Stimulated activated naive CD8-positive, alpha-beta T cell treated with anti-CD3 and anti-CD28 coated beads, Interleukin-15, Interleukin-2, amounts not matched to agents 100 ng/mL and 50 ng/mL, for 24 hours (primary cell): ENCODE measurements around the gene TIMM21.

Experiments used
- H3K27ac Mint-ChIP-seq: one replicate; pipeline ENCODE4 v1.8.0; 2021; ENCODE audit warnings: mild to moderate bottlenecking, mixed read lengths
- H3K27me3 Mint-ChIP-seq: one replicate; pipeline ENCODE4 v1.8.0; 2021; ENCODE audit warnings: mixed read lengths
- H3K36me3 Mint-ChIP-seq: one replicate; pipeline ENCODE4 v1.8.0; 2021; ENCODE audit warnings: low read depth, mixed read lengths
- H3K4me1 Mint-ChIP-seq: one replicate; pipeline ENCODE4 v1.8.0; 2021; ENCODE audit warnings: low read depth, mixed read lengths
- H3K4me3 Mint-ChIP-seq: one replicate; pipeline ENCODE4 v1.8.0; 2021; ENCODE audit warnings: mild to moderate bottlenecking, mixed read lengths
- H3K9me3 Mint-ChIP-seq: one replicate; pipeline ENCODE4 v1.8.0; 2021; ENCODE audit warnings: mixed read lengths

Gene TIMM21

DNA sequence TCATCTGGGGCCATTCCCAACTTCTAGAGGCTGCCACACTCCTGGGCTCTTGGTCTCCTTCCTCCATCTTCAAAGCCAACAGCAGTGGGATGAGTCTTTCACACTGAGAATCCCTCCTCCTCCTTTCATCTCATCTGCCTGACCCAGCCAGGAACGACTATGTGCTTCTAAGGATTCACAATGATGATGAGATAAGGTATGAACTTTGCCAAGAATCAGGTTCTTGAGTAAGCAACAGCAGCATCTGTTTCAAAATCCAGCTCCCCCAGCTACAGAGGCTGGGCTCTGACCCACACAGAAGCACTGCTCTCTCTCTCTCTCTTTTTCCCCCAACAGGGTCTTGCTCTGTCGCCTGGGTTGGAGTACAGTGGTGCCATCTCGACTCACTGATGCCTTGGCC, 46.4 kb downstream of the TIMM21 start:
- Mint-ChIP-seq H3K9me3 (no peaks in the 10 kb centered on the region), H3K36me3 (no peaks in the 10 kb centered on the region), H3K4me3 (no peak overlapping the region), H3K4me1 (no peaks in the 10 kb centered on the region), H3K27ac (no peak overlapping the region), H3K27me3 (peaks cover 21% of the 10 kb centered on the region)

DNA sequence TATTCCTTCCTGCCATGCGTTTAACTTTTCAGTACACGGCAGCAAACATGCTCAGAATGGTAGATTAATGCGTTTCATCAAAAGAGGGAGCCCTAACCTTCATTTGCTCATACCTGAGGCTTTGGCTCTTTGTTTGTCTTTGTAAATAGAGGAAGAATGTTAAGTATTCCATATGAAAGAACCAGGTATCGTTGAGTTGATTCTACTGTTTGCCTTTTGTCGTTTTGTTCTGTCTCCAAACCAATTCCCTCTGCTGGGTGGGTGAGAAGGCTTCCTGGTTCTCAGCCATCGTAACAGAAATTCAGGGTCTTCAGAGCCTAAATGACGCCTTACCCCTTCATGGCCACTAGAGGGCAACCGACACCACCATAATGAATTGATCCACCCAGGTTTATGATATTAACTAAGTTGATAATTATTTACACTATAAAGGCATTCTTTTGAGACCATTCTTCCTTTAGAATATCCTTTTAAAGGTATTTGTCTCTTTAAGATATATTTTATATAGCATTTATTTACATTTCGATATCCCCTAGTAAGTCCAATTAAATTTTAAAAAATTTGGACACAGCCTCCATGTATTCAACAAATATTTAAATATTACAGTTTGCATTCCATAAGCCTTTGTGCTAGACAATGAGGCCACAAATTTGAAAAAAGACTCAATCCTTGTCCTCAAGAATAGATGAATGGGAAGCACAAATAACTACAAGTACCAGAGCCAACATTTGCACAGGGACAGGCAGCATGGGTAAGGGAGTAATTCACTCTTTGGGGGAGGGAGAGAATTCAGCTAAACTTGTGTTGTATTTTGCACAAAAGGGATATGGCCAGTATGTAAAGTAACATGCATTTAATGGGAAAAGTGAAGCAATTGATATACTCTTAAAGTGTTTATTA, 48.1 kb downstream of the TIMM21 start:
- H3K36me3 Mint-ChIP-seq, result no peaks in the 10 kb centered on the region
- H3K27me3 Mint-ChIP-seq, result peaks cover 15% of the 10 kb centered on the region
- H3K4me3 Mint-ChIP-seq, result peak overlapping the region; percentile 76
- H3K4me1 Mint-ChIP-seq, result no peaks in the 10 kb centered on the region
- H3K27ac Mint-ChIP-seq, result peak overlapping the region; percentile 54
- H3K9me3 Mint-ChIP-seq, result no peaks in the 10 kb centered on the region

DNA sequence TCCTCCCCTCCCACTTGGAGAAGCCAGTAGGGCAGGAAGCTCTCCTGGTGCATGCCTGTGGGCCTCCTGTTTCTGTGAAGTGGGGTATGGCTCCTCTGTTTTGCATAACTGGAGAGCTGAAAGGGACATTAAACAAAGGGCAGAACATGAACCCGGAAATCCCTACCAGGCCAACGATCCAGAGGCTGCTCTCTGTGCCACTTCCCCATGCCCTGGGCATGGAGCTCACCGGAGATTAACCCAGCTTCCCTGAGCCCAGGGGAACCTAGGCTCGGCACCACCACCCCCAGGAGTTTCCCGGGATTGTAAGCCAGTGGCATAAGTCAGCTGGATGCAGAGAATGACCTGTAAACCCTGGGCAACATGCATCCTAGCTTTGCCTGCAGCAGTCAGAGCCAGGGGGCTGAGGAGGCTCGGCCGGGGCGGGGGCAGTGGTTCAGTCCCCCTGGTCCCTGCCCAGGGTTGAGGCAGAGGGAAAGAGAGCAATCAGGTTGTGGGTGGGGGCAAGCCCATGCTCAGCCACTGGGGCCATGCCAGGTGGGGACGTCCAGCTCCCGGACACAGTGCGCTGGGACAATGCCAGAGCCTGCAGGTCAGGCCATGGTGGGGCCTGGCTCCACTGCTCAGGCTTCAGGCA, 49.5 kb downstream of the TIMM21 start:
- no peak overlapping the region for H3K4me3 Mint-ChIP-seq
- H3K9me3 Mint-ChIP-seq, result no peaks in the 10 kb centered on the region
- no peaks in the 10 kb centered on the region for H3K36me3 Mint-ChIP-seq
- H3K27ac Mint-ChIP-seq, result no peak overlapping the region
- H3K4me1 Mint-ChIP-seq, result no peaks in the 10 kb centered on the region
- H3K27me3 Mint-ChIP-seq, result peaks cover 13% of the 10 kb centered on the region

DNA sequence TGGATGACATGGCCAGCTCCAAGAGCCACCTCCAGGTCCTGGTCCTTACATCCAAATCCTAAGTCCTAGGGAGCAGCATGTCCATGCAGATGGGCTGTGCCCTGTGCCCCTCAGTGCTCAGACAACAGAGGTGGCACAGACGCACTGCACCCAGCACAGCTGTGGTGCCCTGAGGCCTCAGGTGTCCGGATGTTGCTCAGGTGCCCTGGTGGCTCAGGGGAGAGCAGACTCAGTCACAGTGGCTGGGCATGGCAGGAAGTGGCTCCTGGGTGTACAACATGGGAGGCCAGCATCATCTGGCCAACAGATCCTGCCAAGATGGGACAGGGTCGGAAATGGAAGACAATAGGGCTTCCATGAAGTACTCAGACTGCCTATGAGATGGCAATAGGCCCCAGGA, 50.1 kb downstream of the TIMM21 start:
- H3K27ac Mint-ChIP-seq, result no peak overlapping the region
- no peaks in the 10 kb centered on the region for H3K9me3 Mint-ChIP-seq
- H3K4me1 Mint-ChIP-seq, result no peaks in the 10 kb centered on the region
- H3K36me3 Mint-ChIP-seq, result no peaks in the 10 kb centered on the region
- H3K27me3 Mint-ChIP-seq, result peaks cover 10% of the 10 kb centered on the region
- H3K4me3 Mint-ChIP-seq, result no peak overlapping the region

DNA sequence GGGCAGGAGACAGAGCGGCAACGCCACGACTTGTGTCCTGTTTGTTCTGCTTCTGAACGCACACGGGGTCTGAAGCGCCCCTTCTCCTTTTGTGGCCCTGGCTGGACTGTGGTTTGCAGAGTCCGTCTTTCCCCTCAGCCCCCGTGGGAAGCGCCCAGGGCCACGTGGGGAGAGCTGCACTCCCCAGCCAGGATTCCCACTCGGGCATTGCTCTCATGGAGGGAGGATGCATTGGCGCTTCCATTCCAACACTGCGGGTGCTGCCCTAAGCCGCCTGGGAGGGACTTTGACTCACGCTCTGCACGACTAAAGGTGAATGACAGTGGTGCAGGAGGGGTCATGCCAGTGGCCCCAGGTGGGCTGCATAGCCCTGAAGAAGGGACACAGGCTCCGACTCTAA, 52.5 kb downstream of the TIMM21 start:
- no peaks in the 10 kb centered on the region for H3K9me3 Mint-ChIP-seq
- H3K36me3 Mint-ChIP-seq, result no peaks in the 10 kb centered on the region
- no peak overlapping the region for H3K27ac Mint-ChIP-seq
- no peaks in the 10 kb centered on the region for H3K4me1 Mint-ChIP-seq
- H3K27me3 Mint-ChIP-seq, result no peaks in the 10 kb centered on the region
- no peak overlapping the region for H3K4me3 Mint-ChIP-seq

DNA sequence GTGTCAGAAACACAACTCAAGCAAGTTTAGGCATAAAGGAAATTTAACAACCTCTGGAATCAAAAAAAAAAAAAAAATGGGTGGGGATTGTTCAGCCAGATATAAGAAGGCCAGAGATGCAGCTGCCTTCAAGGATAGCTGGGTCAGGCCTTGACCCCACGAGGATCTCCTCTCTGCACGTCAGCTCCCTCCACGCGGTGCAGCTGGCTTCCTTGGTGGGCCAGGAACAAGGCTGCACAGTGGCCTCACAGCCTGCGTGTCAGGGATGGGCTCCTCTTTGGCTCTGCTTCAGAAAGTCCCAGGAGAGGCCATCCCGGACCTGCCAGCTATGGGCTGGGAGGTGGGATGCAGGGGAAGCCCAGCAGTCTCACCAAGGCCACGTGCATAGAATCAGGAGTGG, 55.5 kb downstream of the TIMM21 start:
- Mint-ChIP-seq H3K36me3 (no peaks in the 10 kb centered on the region), H3K27ac (no peak overlapping the region), H3K4me1 (no peaks in the 10 kb centered on the region), H3K9me3 (no peaks in the 10 kb centered on the region), H3K27me3 (no peaks in the 10 kb centered on the region), H3K4me3 (no peak overlapping the region)

DNA sequence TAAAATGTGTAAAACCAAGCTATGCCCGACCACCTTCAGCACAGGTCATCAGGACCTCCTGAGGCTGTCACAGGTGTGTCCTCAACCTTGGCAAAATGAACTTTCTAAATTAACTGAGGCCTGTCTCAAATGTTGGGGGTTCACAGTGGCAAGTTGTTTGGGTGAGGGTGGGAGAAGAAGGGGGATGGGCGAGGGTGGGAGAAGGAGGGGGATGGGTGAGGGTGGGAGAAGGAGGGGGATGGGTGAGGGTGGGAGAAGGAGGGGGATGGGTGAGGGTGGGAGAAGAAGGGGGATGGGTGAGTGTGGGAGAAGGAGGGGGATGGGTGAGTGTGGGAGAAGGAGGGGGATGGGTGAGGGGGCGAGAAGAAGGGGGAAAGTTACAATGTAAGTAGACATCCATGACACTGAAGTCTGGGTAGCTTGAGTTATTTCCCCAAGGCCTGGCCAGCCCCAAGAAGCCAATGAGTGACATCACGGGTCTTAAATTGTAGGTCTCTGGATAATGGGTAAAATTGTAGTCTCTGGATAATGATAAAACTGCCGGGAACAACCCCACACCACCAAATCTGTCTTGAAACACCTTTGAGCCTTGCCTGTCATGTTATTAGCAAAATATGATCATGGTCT, 56.3 kb downstream of the TIMM21 start:
- H3K27ac Mint-ChIP-seq, result peak overlapping the region; percentile 49
- no peak overlapping the region for H3K4me3 Mint-ChIP-seq
- no peaks in the 10 kb centered on the region for H3K27me3 Mint-ChIP-seq
- no peaks in the 10 kb centered on the region for H3K9me3 Mint-ChIP-seq
- H3K4me1 Mint-ChIP-seq, result no peaks in the 10 kb centered on the region
- H3K36me3 Mint-ChIP-seq, result no peaks in the 10 kb centered on the region
